Activated naive CD8-positive, alpha-beta T cell treated with anti-CD3 and anti-CD28 coated beads for 36 hours (primary cell): ENCODE results near the gene GRB10. TPM values are rescaled to one million over a fixed set of nuclear protein-coding genes. Genes with fewer than 3 reads are reported as not detected.

Experiments used
- DNase-seq: peaks from one replicate; pipeline ENCODE4 v3.0.0; 2021
- H3K27ac Mint-ChIP-seq: one replicate; pipeline ENCODE4 v1.8.0; 2022; ENCODE audit warnings: mild to moderate bottlenecking, moderate library complexity, mixed read lengths
- H3K27me3 Mint-ChIP-seq: one replicate; pipeline ENCODE4 v1.8.0; 2022; ENCODE audit warnings: mild to moderate bottlenecking, mixed read lengths
- H3K36me3 Mint-ChIP-seq: one replicate; pipeline ENCODE4 v1.8.0; 2021; ENCODE audit warnings: mild to moderate bottlenecking, mixed read lengths
- H3K4me1 Mint-ChIP-seq: one replicate; pipeline ENCODE4 v1.8.0; 2021; ENCODE audit warnings: mixed read lengths
- H3K4me3 Mint-ChIP-seq: one replicate; pipeline ENCODE4 v1.8.0; 2022; ENCODE audit warnings: mild to moderate bottlenecking, moderate library complexity, mixed read lengths
- H3K9me3 Mint-ChIP-seq: one replicate; pipeline ENCODE4 v1.8.0; 2022; ENCODE audit warnings: mixed read lengths
- total RNA-seq, 2 experiments: library from RNA; stranded (reverse); gene quantifications; one replicate each; pipeline ENCODE4 v1.2.3, GENCODE V29; 2021

The GRB10 gene
- total RNA-seq, 2 experiments from 2014 or later = 2.4 to 2.5 TPM

DNA sequence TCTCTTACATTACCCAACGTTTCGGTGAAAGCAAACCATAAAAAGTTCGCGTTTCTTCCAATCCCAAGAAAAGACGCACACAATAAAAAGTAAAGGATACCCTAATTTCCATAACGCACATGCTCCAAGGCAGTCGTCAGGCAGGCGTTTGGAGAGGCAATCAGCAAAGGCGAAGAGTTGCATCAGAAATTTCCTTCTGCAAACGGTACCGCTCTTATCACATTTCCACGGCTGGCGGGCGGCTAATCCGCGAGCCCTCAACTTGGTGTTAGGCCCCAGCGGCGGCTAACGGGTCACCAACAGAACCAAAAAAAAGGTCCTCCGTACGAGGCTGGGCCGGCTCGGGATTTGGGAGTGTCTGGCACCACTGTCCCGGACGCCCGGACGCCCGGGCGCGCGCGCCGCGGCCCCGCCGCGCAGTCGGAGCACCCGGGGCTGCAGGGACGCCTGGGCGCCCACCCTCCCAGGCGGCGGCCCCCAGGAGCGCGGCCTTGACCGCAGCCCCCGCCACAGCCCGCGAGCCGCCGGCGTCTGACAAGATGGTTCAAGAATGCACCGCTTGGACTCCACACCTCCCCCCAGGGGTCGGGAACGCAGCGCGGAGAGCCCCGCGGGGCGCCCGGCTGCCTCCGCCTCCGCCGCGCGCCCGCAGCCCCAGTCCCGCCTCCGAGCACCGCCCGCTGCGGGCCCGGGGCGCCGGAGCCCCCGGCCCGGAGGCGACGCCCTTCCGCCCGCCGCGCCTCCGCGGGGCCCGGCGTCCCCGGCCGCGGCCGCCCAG, 9.8 kb upstream of the GRB10 start:
- Mint-ChIP-seq H3K4me3 (peak overlapping the region; percentile 75), H3K36me3 (no peaks in the 10 kb centered on the region), H3K9me3 (peaks cover 4% of the 10 kb centered on the region), H3K27ac (no peak overlapping the region), H3K27me3 (peaks cover 63% of the 10 kb centered on the region), H3K4me1 (peaks cover 4% of the 10 kb centered on the region)
- peak; percentile 9 for DNase-seq

DNA sequence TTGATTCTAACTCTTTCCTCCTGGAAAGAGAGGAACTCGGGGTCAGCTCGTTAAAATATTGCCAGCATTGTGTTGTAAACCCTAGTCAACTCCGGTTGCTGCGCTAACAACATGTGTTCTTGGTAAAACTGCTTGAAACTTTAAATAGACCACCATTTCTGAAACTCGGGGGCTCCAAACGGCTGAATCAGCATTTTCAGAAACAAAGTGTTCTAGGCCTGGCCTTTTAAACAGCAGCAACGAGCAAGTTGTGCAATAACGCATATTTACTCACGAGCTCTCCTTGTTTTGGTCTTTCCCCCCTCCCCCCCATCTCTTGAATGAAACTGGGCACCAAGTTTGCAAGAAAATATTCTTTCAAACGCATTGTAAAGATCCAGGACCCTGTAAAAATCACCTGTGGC, 9.2 kb upstream of the GRB10 start:
- no peak for DNase-seq
- Mint-ChIP-seq H3K4me3 (peak overlapping the region; percentile 75), H3K9me3 (peaks cover 7% of the 10 kb centered on the region), H3K36me3 (no peaks in the 10 kb centered on the region), H3K27ac (no peak overlapping the region), H3K27me3 (peaks cover 68% of the 10 kb centered on the region), H3K4me1 (peaks cover 4% of the 10 kb centered on the region)

DNA sequence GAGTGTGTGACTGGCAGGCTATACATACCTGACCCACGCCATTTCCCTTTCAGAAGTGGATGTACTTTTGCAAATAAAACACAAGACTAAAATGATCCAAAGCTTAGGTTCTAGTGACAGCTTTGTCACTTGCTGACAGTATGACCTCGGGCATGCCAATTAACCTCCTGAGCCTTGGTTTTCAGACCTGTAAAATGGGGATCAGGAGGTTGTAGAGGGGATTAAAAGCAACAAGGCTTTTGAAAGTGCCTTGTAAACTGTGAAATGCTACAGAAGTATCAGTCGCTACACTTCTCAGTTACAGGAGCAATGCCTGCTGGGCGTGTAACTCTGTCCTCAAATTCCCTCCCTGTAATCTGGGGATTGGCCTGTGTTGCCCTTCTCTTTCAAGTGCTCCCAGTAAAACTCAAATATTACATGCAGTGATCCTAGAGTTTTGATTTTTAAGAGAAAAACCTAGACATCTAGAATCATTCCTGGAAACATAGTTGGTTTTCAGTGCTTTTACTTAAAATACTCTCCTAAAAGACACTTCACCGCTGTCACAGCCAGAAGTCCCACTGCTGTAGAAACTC, 8.8 kb upstream of the GRB10 start:
- Mint-ChIP-seq H3K27me3 (peaks cover 72% of the 10 kb centered on the region), H3K4me1 (peaks cover 4% of the 10 kb centered on the region), H3K9me3 (peaks cover 7% of the 10 kb centered on the region), H3K36me3 (no peaks in the 10 kb centered on the region), H3K27ac (no peak overlapping the region), H3K4me3 (no peak overlapping the region)
- no peak for DNase-seq

DNA sequence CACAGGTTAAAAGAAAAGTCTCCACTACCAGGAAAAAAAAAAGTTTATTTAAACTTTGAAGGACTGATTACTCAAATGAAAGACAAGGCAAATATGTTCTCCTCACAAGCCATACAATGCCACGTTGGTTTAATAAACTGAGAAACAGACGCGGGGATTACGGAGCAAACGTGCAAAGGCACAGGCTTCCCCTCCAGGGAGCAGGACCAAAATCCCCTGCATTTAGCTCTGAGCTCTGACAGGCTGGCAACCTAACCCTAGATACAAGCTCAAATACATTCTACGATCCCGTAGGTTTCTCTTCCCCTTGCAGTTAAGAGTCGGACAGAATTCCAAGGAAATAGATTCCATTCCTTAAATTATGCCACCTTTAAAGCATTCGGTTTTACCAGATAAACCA, 7.7 kb upstream of the GRB10 start:
- Mint-ChIP-seq H3K27ac (no peak overlapping the region), H3K27me3 (peaks cover 70% of the 10 kb centered on the region), H3K9me3 (peaks cover 7% of the 10 kb centered on the region), H3K4me1 (peaks cover 4% of the 10 kb centered on the region), H3K4me3 (no peak overlapping the region), H3K36me3 (no peaks in the 10 kb centered on the region)
- no peak for DNase-seq

- Mint-ChIP-seq H3K27ac (no peak overlapping the region), H3K4me3 (no peak overlapping the region), H3K9me3 (peaks cover 7% of the 10 kb centered on the region), H3K27me3 (peaks cover 62% of the 10 kb centered on the region), H3K36me3 (no peaks in the 10 kb centered on the region), H3K4me1 (peaks cover 4% of the 10 kb centered on the region)
- DNase-seq = no peak
Measured at GRCh38 chr7:50788382-50788781, 5.7 kb upstream of the GRB10 start.

DNA sequence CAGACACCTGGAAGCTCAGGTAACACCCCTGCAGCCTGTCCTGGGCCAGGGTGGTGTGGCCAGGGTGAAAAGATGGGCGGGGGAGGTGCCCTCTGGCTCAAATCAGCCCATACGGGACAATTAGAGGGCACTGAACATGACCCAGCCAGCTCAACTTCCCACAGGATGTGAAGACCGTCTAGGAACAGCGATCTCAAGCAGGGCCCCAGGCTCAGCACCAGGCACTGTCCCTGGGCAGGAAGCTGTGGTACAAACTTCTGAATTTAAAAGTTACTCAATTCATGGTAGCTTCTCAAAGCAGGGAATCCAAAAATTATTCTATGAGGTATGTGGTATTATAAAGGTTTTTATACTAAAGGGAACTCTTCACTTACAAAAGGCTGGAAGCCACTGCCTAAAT, 5.1 kb upstream of the GRB10 start:
- DNase-seq = no peak
- Mint-ChIP-seq H3K27ac (no peak overlapping the region), H3K4me1 (peaks cover 5% of the 10 kb centered on the region), H3K4me3 (no peak overlapping the region), H3K27me3 (peaks cover 68% of the 10 kb centered on the region), H3K36me3 (no peaks in the 10 kb centered on the region), H3K9me3 (peaks cover 7% of the 10 kb centered on the region)

GRCh38 chr7:50785346-50785745, 2.6 kb upstream of the GRB10 start:
- Mint-ChIP-seq H3K27me3 (peaks cover 57% of the 10 kb centered on the region), H3K27ac (no peak overlapping the region)

GRCh38 chr7:50783801-50784507, 1.3 kb upstream of the GRB10 start:
- no peaks in the 10 kb centered on the region for H3K36me3 Mint-ChIP-seq
- peaks cover 7% of the 10 kb centered on the region for H3K9me3 Mint-ChIP-seq
- no peak overlapping the region for H3K4me3 Mint-ChIP-seq
- peaks cover 44% of the 10 kb centered on the region for H3K27me3 Mint-ChIP-seq
- no peak overlapping the region for H3K27ac Mint-ChIP-seq
- peaks cover 7% of the 10 kb centered on the region for H3K4me1 Mint-ChIP-seq
- DNase-seq = no peak

More at GRCh38 chr7:50785346-50785745, 2.6 kb upstream of the GRB10 start:
- peaks cover 7% of the 10 kb centered on the region for H3K9me3 Mint-ChIP-seq
- H3K4me1 Mint-ChIP-seq = peaks cover 7% of the 10 kb centered on the region
- no peak for DNase-seq
- no peaks in the 10 kb centered on the region for H3K36me3 Mint-ChIP-seq
- H3K4me3 Mint-ChIP-seq = no peak overlapping the region

DNA sequence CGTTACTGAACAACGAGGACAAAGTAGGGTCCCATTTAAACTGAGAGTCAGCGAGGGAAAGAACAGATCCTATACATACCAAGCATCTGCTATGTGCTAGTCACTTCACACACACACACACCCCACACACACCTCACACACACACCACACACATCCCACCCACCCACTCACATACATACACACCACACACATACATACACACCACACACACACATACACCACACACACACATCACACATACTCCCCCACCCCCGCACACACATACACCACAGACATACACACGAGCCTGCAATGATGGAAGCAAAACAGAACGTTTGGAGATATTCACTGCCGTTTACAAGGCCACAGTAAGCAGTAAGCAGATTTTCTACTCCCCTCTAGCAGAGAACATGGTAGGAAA, 607 bp upstream of the GRB10 start:
- peaks cover 39% of the 10 kb centered on the region for H3K27me3 Mint-ChIP-seq
- H3K36me3 Mint-ChIP-seq = no peaks in the 10 kb centered on the region
- H3K27ac Mint-ChIP-seq = no peak overlapping the region
- H3K9me3 Mint-ChIP-seq = peaks cover 4% of the 10 kb centered on the region
- peak overlapping the region; percentile 45 for H3K4me3 Mint-ChIP-seq
- no peak for DNase-seq
- H3K4me1 Mint-ChIP-seq = peaks cover 7% of the 10 kb centered on the region

- Mint-ChIP-seq H3K27me3 (peaks cover 26% of the 10 kb centered on the region), H3K27ac (no peak overlapping the region), H3K4me1 (peaks cover 7% of the 10 kb centered on the region), H3K4me3 (peak overlapping the region; percentile 45), H3K9me3 (no peaks in the 10 kb centered on the region), H3K36me3 (no peaks in the 10 kb centered on the region)
- DNase-seq = peak; percentile 21
Measured at GRCh38 chr7:50781381-50782293, 1.1 kb downstream of the GRB10 start.

DNA sequence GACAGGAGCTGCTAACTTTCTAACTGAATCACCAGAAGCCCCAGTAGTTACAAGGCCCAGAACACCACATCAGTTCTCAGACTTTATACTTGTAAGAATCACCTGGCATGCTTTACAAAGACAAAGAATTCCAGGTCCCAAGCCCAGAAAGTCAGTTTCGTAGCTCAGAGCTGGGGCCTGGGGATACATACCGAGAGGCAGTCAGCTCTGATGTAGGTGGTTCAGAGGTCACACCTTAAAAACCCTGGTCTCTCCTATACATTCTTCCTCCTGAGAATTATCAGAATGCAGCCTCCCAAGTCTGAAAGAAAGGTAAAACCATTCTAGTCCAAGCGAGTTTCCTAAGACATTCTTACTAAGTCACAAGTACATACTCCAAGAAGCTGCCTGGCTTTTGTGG, 2.3 kb downstream of the GRB10 start:
- Mint-ChIP-seq H3K27me3 (peaks cover 26% of the 10 kb centered on the region), H3K4me1 (peaks cover 7% of the 10 kb centered on the region), H3K9me3 (no peaks in the 10 kb centered on the region), H3K36me3 (no peaks in the 10 kb centered on the region), H3K27ac (no peak overlapping the region), H3K4me3 (no peak overlapping the region)
- DNase-seq = no peak

GRCh38 chr7:50779427-50779826, 3.3 kb downstream of the GRB10 start:
- Mint-ChIP-seq H3K9me3 (no peaks in the 10 kb centered on the region), H3K4me3 (no peak overlapping the region), H3K36me3 (no peaks in the 10 kb centered on the region), H3K27me3 (peaks cover 20% of the 10 kb centered on the region), H3K4me1 (peaks cover 7% of the 10 kb centered on the region), H3K27ac (no peak overlapping the region)
- DNase-seq = no peak

GRCh38 chr7:50778189-50778588, 4.5 kb downstream of the GRB10 start:
- Mint-ChIP-seq H3K27ac (no peak overlapping the region), H3K4me1 (peaks cover 7% of the 10 kb centered on the region), H3K9me3 (no peaks in the 10 kb centered on the region), H3K27me3 (peaks cover 13% of the 10 kb centered on the region), H3K4me3 (no peak overlapping the region), H3K36me3 (no peaks in the 10 kb centered on the region)
- no peak for DNase-seq

DNA sequence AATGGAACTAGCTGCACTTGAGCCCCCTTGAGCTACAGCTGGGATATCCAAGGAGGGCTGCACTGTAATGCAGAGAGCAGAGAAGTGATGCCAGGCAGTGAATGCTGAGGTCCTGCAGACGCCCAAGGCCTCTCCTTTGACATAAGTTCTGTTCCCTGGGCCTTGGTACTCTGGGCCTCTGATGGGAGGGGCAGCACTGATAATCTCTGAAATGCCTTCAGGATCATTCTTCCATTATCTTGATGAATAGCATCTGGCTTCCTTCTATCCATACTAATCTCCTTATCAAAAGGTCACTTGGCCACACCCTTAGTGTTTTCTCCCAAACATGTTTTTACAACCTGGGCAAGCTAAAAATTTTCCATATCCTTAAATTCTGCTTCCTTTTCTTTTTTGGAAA, 6.9 kb downstream of the GRB10 start:
- H3K36me3 Mint-ChIP-seq = no peaks in the 10 kb centered on the region

GRCh38 chr7:50775231-50775630, 7.5 kb downstream of the GRB10 start:
- H3K36me3 Mint-ChIP-seq = no peaks in the 10 kb centered on the region
- no peak for DNase-seq
- no peaks in the 10 kb centered on the region for H3K9me3 Mint-ChIP-seq
- no peak overlapping the region for H3K4me3 Mint-ChIP-seq
- no peaks in the 10 kb centered on the region for H3K27me3 Mint-ChIP-seq
- H3K27ac Mint-ChIP-seq = no peak overlapping the region
- no peaks in the 10 kb centered on the region for H3K4me1 Mint-ChIP-seq

More for the DNA sequence above, 6.9 kb downstream of the GRB10 start:
- H3K27ac Mint-ChIP-seq = no peak overlapping the region
- H3K4me3 Mint-ChIP-seq = no peak overlapping the region
- no peaks in the 10 kb centered on the region for H3K27me3 Mint-ChIP-seq
- H3K9me3 Mint-ChIP-seq = no peaks in the 10 kb centered on the region
- DNase-seq = no peak
- no peaks in the 10 kb centered on the region for H3K4me1 Mint-ChIP-seq
